HepG2 (cell line): Measurements from ENCODE around the gene TMUB1.

Source experiments
- GABPA ChIP-seq, 2 experiments: IDR thresholded peaks; 2 replicates each; pipeline ENCODE4 v1.6.1; 2011 to 2016; ENCODE audit warnings: low read depth in 2 of 2, low read length in 1 of 2, missing biosample characterization in 1 of 2, missing genetic modification characterization in 1 of 2
- RBAK ChIP-seq: sonication (generic); formaldehyde crosslinking; IDR thresholded peaks from 2 replicates; pipeline ENCODE4 v1.5.1; 2020; ENCODE audit warnings: mild to moderate bottlenecking, missing genetic modification reagents
- TF ChIP-seq, protein P1 (sequence below): sonication (generic); formaldehyde crosslinking; IDR thresholded peaks from 2 replicates; pipeline ENCODE4 v1.5.0; 2020; ENCODE audit warnings: mild to moderate bottlenecking, missing genetic modification reagents, moderate library complexity

GRCh38 chr7:151125846-151126481 lies 42.7 kb upstream of the TMUB1 start:
- TF ChIP-seq GABPA (IDR thresholded peaks at IDR 0.05; ENCODE audit: low read depth, low read length) (no peak), GABPA (CRISPR knock-in tag; IDR thresholded peaks at IDR 0.05; ENCODE audit: low read depth) (no peak), RBAK (CRISPR knock-in tag) (no peak)
- TF ChIP-seq, protein P1, sequence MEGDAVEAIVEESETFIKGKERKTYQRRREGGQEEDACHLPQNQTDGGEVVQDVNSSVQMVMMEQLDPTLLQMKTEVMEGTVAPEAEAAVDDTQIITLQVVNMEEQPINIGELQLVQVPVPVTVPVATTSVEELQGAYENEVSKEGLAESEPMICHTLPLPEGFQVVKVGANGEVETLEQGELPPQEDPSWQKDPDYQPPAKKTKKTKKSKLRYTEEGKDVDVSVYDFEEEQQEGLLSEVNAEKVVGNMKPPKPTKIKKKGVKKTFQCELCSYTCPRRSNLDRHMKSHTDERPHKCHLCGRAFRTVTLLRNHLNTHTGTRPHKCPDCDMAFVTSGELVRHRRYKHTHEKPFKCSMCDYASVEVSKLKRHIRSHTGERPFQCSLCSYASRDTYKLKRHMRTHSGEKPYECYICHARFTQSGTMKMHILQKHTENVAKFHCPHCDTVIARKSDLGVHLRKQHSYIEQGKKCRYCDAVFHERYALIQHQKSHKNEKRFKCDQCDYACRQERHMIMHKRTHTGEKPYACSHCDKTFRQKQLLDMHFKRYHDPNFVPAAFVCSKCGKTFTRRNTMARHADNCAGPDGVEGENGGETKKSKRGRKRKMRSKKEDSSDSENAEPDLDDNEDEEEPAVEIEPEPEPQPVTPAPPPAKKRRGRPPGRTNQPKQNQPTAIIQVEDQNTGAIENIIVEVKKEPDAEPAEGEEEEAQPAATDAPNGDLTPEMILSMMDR (CRISPR knock-in tag), result no peak
